Activated naive CD8-positive, alpha-beta T cell treated with anti-CD3 and anti-CD28 coated beads, Interleukin-2, amount 50 U/mL, for 24 hours (primary cell): ENCODE measurements around the gene MVK.

Source experiments
- ATAC-seq: fragments of 150-1000 bp; cut with Tn5 transposase; one replicate; pipeline ENCODE4 v1.10.0; 2021
- DNase-seq: peaks from one replicate; pipeline ENCODE4 v3.0.0; 2021
- H3K27ac Mint-ChIP-seq: one replicate; pipeline ENCODE4 v1.8.0; 2021; ENCODE audit warnings: mild to moderate bottlenecking, mixed read lengths
- H3K27me3 Mint-ChIP-seq: one replicate; pipeline ENCODE4 v1.8.0; 2021; ENCODE audit warnings: mixed read lengths
- H3K36me3 Mint-ChIP-seq: one replicate; pipeline ENCODE4 v1.8.0; 2021; ENCODE audit warnings: low read depth, mixed read lengths
- H3K4me1 Mint-ChIP-seq: one replicate; pipeline ENCODE4 v1.8.0; 2021; ENCODE audit warnings: mixed read lengths
- H3K4me3 Mint-ChIP-seq: one replicate; pipeline ENCODE4 v1.8.0; 2021; ENCODE audit warnings: mild to moderate bottlenecking, moderate library complexity, mixed read lengths
- H3K9me3 Mint-ChIP-seq: one replicate; pipeline ENCODE4 v1.8.0; 2021; ENCODE audit warnings: mixed read lengths

The MVK gene

GRCh38 chr12:109586385-109587296 lies 13.0 kb downstream of the MVK start:
- H3K4me3 Mint-ChIP-seq, result no peak overlapping the region
- no peaks in the 10 kb centered on the region for H3K4me1 Mint-ChIP-seq
- ATAC-seq (no peak), DNase-seq (no peak)
- H3K36me3 Mint-ChIP-seq, result peaks cover 4% of the 10 kb centered on the region
- H3K27ac Mint-ChIP-seq, result no peak overlapping the region
- H3K9me3 Mint-ChIP-seq, result no peaks in the 10 kb centered on the region
- no peaks in the 10 kb centered on the region for H3K27me3 Mint-ChIP-seq

- Mint-ChIP-seq H3K4me1 (no peaks in the 10 kb centered on the region), H3K9me3 (no peaks in the 10 kb centered on the region), H3K27ac (no peak overlapping the region), H3K36me3 (peaks cover 4% of the 10 kb centered on the region), H3K27me3 (no peaks in the 10 kb centered on the region), H3K4me3 (no peak overlapping the region)
- ATAC-seq, result no peak
- DNase-seq, result no peak
These were observed 14.3 kb downstream of the MVK start for GRCh38 chr12:109587921-109588320.

GRCh38 chr12:109588461-109589239 lies 15.1 kb downstream of the MVK start:
- H3K27me3 Mint-ChIP-seq, result no peaks in the 10 kb centered on the region
- H3K27ac Mint-ChIP-seq, result no peak overlapping the region
- no peak overlapping the region for H3K4me3 Mint-ChIP-seq
- ATAC-seq (no peak), DNase-seq (no peak)
- no peaks in the 10 kb centered on the region for H3K4me1 Mint-ChIP-seq
- H3K9me3 Mint-ChIP-seq, result no peaks in the 10 kb centered on the region
- H3K36me3 Mint-ChIP-seq, result peaks cover 4% of the 10 kb centered on the region

- peaks cover under 1% of the 10 kb centered on the region for H3K4me1 Mint-ChIP-seq
- H3K27me3 Mint-ChIP-seq, result no peaks in the 10 kb centered on the region
- ATAC-seq (no peak), DNase-seq (no peak)
- no peak overlapping the region for H3K4me3 Mint-ChIP-seq
- no peaks in the 10 kb centered on the region for H3K9me3 Mint-ChIP-seq
- no peak overlapping the region for H3K27ac Mint-ChIP-seq
- H3K36me3 Mint-ChIP-seq, result peaks cover 2% of the 10 kb centered on the region
These were observed 15.6 kb downstream of the MVK start for GRCh38 chr12:109589240-109589590.

GRCh38 chr12:109589691-109590245 lies 16.2 kb downstream of the MVK start:
- no peaks in the 10 kb centered on the region for H3K27me3 Mint-ChIP-seq
- peaks cover 6% of the 10 kb centered on the region for H3K4me1 Mint-ChIP-seq
- H3K36me3 Mint-ChIP-seq, result peaks cover 2% of the 10 kb centered on the region
- H3K27ac Mint-ChIP-seq, result no peak overlapping the region
- ATAC-seq, result no peak
- H3K4me3 Mint-ChIP-seq, result no peak overlapping the region
- no peaks in the 10 kb centered on the region for H3K9me3 Mint-ChIP-seq
- no peak for DNase-seq

GRCh38 chr12:109590566-109590965 lies 17.0 kb downstream of the MVK start:
- H3K36me3 Mint-ChIP-seq, result peaks cover 2% of the 10 kb centered on the region

GRCh38 chr12:109591041-109591440 lies 17.4 kb downstream of the MVK start:
- ATAC-seq (no peak), DNase-seq (no peak)
- peaks cover 17% of the 10 kb centered on the region for H3K4me1 Mint-ChIP-seq
- peaks cover 2% of the 10 kb centered on the region for H3K36me3 Mint-ChIP-seq
- no peaks in the 10 kb centered on the region for H3K27me3 Mint-ChIP-seq
- H3K4me3 Mint-ChIP-seq, result no peak overlapping the region
- no peak overlapping the region for H3K27ac Mint-ChIP-seq
- H3K9me3 Mint-ChIP-seq, result no peaks in the 10 kb centered on the region

More at GRCh38 chr12:109590566-109590965, 17.0 kb downstream of the MVK start:
- no peaks in the 10 kb centered on the region for H3K27me3 Mint-ChIP-seq
- H3K9me3 Mint-ChIP-seq, result no peaks in the 10 kb centered on the region
- H3K27ac Mint-ChIP-seq, result no peak overlapping the region
- no peak overlapping the region for H3K4me3 Mint-ChIP-seq
- no peak for ATAC-seq
- no peak for DNase-seq
- H3K4me1 Mint-ChIP-seq, result peaks cover 13% of the 10 kb centered on the region

GRCh38 chr12:109592195-109592904 lies 18.8 kb downstream of the MVK start:
- ATAC-seq, result no peak
- Mint-ChIP-seq H3K27me3 (no peaks in the 10 kb centered on the region), H3K4me3 (no peak overlapping the region), H3K4me1 (peaks cover 21% of the 10 kb centered on the region), H3K27ac (no peak overlapping the region), H3K9me3 (no peaks in the 10 kb centered on the region), H3K36me3 (peaks cover 2% of the 10 kb centered on the region)
- DNase-seq, result no peak

GRCh38 chr12:109592905-109593272 lies 19.3 kb downstream of the MVK start:
- peaks cover 2% of the 10 kb centered on the region for H3K36me3 Mint-ChIP-seq
- H3K4me1 Mint-ChIP-seq, result peaks cover 25% of the 10 kb centered on the region
- no peaks in the 10 kb centered on the region for H3K9me3 Mint-ChIP-seq
- H3K4me3 Mint-ChIP-seq, result no peak overlapping the region
- ATAC-seq (no peak), DNase-seq (no peak)
- no peak overlapping the region for H3K27ac Mint-ChIP-seq
- H3K27me3 Mint-ChIP-seq, result no peaks in the 10 kb centered on the region

- Mint-ChIP-seq H3K27me3 (no peaks in the 10 kb centered on the region), H3K27ac (no peak overlapping the region), H3K9me3 (no peaks in the 10 kb centered on the region), H3K4me1 (peaks cover 27% of the 10 kb centered on the region), H3K4me3 (no peak overlapping the region), H3K36me3 (no peaks in the 10 kb centered on the region)
- ATAC-seq (no peak), DNase-seq (no peak)
These were observed 21.1 kb downstream of the MVK start for GRCh38 chr12:109594556-109595317.

GRCh38 chr12:109595321-109595902 lies 21.8 kb downstream of the MVK start:
- peak; percentile 62 for DNase-seq
- H3K4me1 Mint-ChIP-seq, result peaks cover 27% of the 10 kb centered on the region
- no peaks in the 10 kb centered on the region for H3K27me3 Mint-ChIP-seq
- no peak overlapping the region for H3K4me3 Mint-ChIP-seq
- H3K27ac Mint-ChIP-seq, result no peak overlapping the region
- no peaks in the 10 kb centered on the region for H3K9me3 Mint-ChIP-seq
- peak; percentile 88 for ATAC-seq
- no peaks in the 10 kb centered on the region for H3K36me3 Mint-ChIP-seq

- no peak for ATAC-seq
- H3K27me3 Mint-ChIP-seq, result no peaks in the 10 kb centered on the region
- peaks cover 27% of the 10 kb centered on the region for H3K4me1 Mint-ChIP-seq
- no peaks in the 10 kb centered on the region for H3K36me3 Mint-ChIP-seq
- no peaks in the 10 kb centered on the region for H3K9me3 Mint-ChIP-seq
- H3K4me3 Mint-ChIP-seq, result no peak overlapping the region
- no peak overlapping the region for H3K27ac Mint-ChIP-seq
- DNase-seq, result no peak
These were observed 23.0 kb downstream of the MVK start for GRCh38 chr12:109596418-109597244.

- Mint-ChIP-seq H3K4me3 (no peak overlapping the region), H3K36me3 (no peaks in the 10 kb centered on the region), H3K27me3 (no peaks in the 10 kb centered on the region), H3K9me3 (no peaks in the 10 kb centered on the region), H3K27ac (no peak overlapping the region), H3K4me1 (peaks cover 27% of the 10 kb centered on the region)
- no peak for ATAC-seq
- DNase-seq, result no peak
These were observed 23.8 kb downstream of the MVK start for GRCh38 chr12:109597414-109597794.
